Measurements from ENCODE around the gene RNF141. TPM values are rescaled to one million over a fixed set of nuclear protein-coding genes. Genes with fewer than 3 reads are reported as not detected.

RNF141 gene
- polyA plus RNA-seq, 2 donors = 19.6 to 32.6 TPM

DNA sequence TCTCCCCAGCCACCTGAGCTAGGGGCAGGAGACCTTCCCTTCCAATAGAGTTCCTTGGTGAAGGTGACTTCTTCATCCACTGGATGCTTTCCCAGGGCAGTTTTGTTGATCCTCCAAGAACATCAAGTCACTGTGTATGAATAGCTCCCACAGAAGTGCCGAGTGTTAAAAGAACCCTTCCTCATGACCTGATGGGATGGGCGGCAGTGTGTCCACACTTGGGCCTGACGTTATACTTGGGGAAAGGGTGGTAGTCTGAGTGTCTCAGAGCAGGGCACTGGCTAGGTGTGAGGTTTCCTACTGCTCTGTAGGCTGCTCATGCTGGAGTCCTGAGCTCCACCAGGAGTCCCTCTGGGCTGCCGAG, 35.0 kb upstream of the RNF141 start:
- Histone ChIP-seq H3K36me3 (ENCODE audit: control insufficient read depth in 2 of 2, insufficient read depth in 2 of 2, low read length in 1 of 2) (no peaks in the 10 kb centered on the region), H3K27me3 (ENCODE audit: control insufficient read depth in 1 of 2, insufficient read depth in 2 of 2, low read length in 2 of 2) (no peaks in the 10 kb centered on the region), H3K9me3 (ENCODE audit: control insufficient read depth in 2 of 2, insufficient read depth in 1 of 2, low read depth in 1 of 2, low read length in 1 of 2) (no peaks in the 10 kb centered on the region), H3K4me1 (ENCODE audit: control insufficient read depth in 2 of 2, insufficient read depth in 2 of 2, low read length in 1 of 2) (peaks cover 0 to 2% of the 10 kb centered on the region in 2 donors), H3K4me3 (ENCODE audit: low read depth in 1 of 2, low read length in 2 of 2) (no peak overlapping the region), H3K27ac (ENCODE audit: low read depth in 2 of 2, low read length in 1 of 2) (no peak overlapping the region)
- 87 to 91% methylated on average over 4 of the region's 4 CpGs for WGBS, 2 donors

DNA sequence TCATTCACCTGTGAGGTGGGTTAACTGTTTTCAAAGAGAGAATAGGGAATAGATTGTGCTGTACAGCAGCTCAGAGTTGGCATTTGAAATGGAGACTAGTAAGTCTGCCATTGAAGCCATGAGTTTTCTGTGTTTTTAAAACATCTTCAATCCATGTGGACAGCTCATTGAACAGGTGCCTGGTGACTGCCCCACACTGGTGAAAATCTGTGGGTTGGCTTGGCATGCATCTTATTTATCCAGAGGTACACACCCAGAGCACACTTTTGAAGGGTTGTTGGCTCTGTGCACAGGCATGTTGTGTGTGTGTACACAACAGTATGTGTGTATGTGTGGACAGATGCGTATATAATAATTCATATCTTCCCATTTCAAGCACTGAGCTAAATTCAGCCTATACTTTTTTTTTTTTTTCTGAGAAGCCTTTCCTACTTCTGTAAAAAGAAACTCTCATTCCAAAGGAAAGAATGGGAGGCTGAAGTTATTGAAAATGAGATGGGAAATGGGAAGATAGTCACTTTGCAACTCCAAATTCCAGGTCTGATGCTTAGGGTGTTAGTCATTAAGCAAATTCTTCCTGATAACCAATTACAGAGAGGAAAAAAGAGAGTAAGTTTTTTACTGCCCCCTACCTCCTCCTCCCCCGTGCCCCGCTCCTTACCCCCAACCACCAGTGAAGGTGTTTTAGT, 34.5 kb upstream of the RNF141 start:
- Histone ChIP-seq H3K36me3 (ENCODE audit: control insufficient read depth in 2 of 2, insufficient read depth in 2 of 2, low read length in 1 of 2) (no peaks in the 10 kb centered on the region), H3K4me3 (ENCODE audit: low read depth in 1 of 2, low read length in 2 of 2) (no peak overlapping the region), H3K9me3 (ENCODE audit: control insufficient read depth in 2 of 2, insufficient read depth in 1 of 2, low read depth in 1 of 2, low read length in 1 of 2) (no peaks in the 10 kb centered on the region), H3K27ac (ENCODE audit: low read depth in 2 of 2, low read length in 1 of 2) (no peak overlapping the region), H3K27me3 (ENCODE audit: control insufficient read depth in 1 of 2, insufficient read depth in 2 of 2, low read length in 2 of 2) (no peaks in the 10 kb centered on the region), H3K4me1 (ENCODE audit: control insufficient read depth in 2 of 2, insufficient read depth in 2 of 2, low read length in 1 of 2) (peaks cover 0 to 2% of the 10 kb centered on the region in 2 donors)
- 86 to 100% methylated on average over 3 of the region's 3 CpGs for WGBS, 2 donors

DNA sequence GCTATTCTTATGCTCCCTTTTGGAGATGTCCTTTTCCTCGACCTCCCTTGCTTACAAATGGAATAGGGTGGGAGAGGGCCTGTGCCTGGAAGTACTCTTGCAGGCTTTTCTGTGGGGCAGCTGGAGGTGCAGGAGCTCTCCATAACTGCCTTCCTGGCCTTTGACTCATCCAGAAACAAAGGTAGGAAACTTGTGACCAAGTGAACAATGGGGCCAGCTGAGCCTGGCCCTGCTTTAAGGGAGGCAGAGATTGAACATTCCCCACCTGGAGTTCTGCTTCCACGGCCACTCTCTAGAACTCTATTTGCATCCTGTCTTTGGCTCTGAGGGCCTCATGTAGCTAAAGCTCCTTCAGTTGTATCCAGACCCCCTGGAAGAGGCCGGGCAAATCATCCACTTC, 32.6 kb upstream of the RNF141 start:
- Histone ChIP-seq H3K27ac (ENCODE audit: low read depth in 2 of 2, low read length in 1 of 2) (no peak overlapping the region), H3K27me3 (ENCODE audit: control insufficient read depth in 1 of 2, insufficient read depth in 2 of 2, low read length in 2 of 2) (no peaks in the 10 kb centered on the region), H3K9me3 (ENCODE audit: control insufficient read depth in 2 of 2, insufficient read depth in 1 of 2, low read depth in 1 of 2, low read length in 1 of 2) (no peaks in the 10 kb centered on the region), H3K36me3 (ENCODE audit: control insufficient read depth in 2 of 2, insufficient read depth in 2 of 2, low read length in 1 of 2) (no peaks in the 10 kb centered on the region), H3K4me3 (ENCODE audit: low read depth in 1 of 2, low read length in 2 of 2) (no peak overlapping the region), H3K4me1 (ENCODE audit: control insufficient read depth in 2 of 2, insufficient read depth in 2 of 2, low read length in 1 of 2) (no peaks in the 10 kb centered on the region)
- WGBS, 2 donors = 78 to 83% methylated on average over 3 of the region's 3 CpGs

DNA sequence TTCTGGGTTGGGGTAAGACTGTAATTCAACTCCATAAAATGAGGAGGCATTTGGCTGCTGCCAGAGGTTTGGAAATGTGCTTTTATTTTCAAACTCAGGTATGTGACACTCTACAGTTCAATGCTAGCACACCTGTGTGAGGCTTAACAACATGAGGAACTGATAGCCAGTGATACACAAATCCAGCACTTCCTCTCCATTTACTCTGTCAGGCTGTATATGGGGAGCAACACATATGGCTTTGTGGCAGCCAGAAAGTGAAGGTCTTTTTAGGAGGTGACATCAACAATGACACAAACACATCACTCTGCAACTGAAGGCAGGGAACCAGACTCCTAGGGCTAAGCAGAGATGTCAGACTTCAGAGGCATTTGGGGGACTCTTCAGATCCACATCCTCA, 32.0 kb upstream of the RNF141 start:
- Histone ChIP-seq H3K9me3 (ENCODE audit: control insufficient read depth in 2 of 2, insufficient read depth in 1 of 2, low read depth in 1 of 2, low read length in 1 of 2) (no peaks in the 10 kb centered on the region), H3K4me3 (ENCODE audit: low read depth in 1 of 2, low read length in 2 of 2) (no peak overlapping the region), H3K27me3 (ENCODE audit: control insufficient read depth in 1 of 2, insufficient read depth in 2 of 2, low read length in 2 of 2) (no peaks in the 10 kb centered on the region), H3K27ac (ENCODE audit: low read depth in 2 of 2, low read length in 1 of 2) (no peak overlapping the region), H3K36me3 (ENCODE audit: control insufficient read depth in 2 of 2, insufficient read depth in 2 of 2, low read length in 1 of 2) (no peaks in the 10 kb centered on the region), H3K4me1 (ENCODE audit: control insufficient read depth in 2 of 2, insufficient read depth in 2 of 2, low read length in 1 of 2) (no peaks in the 10 kb centered on the region)

DNA sequence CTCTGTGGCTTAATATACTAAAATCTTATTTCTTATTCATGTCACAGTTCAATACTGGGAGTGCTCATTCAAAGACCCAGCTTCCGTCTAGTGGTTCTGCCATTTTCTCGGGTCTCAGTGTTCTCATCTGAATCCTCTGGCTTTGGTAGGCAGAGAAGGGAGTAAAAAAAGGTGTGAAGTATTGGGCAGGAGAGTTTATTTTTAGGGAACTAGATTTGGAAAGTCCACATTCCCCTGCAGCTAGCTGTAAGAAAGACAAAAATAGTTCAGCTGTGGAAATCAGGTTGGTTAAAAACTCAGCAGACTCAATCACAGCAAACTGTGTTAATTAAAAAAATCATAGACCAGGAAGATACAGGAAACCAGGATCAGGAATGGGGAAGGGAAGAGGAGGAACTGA, 31.5 kb upstream of the RNF141 start:
- WGBS, 2 donors = 89 to 94% methylated on average over 2 of the region's 2 CpGs
- no peaks in the 10 kb centered on the region for H3K9me3 ChIP-seq (ENCODE audit: control insufficient read depth in 2 of 2, insufficient read depth in 1 of 2, low read depth in 1 of 2, low read length in 1 of 2)
- no peak overlapping the region for H3K27ac ChIP-seq (ENCODE audit: low read depth in 2 of 2, low read length in 1 of 2)
- H3K4me3 ChIP-seq (ENCODE audit: low read depth in 1 of 2, low read length in 2 of 2) = no peak overlapping the region
- H3K36me3 ChIP-seq (ENCODE audit: control insufficient read depth in 2 of 2, insufficient read depth in 2 of 2, low read length in 1 of 2) = no peaks in the 10 kb centered on the region
- no peaks in the 10 kb centered on the region for H3K27me3 ChIP-seq (ENCODE audit: control insufficient read depth in 1 of 2, insufficient read depth in 2 of 2, low read length in 2 of 2)
- no peaks in the 10 kb centered on the region for H3K4me1 ChIP-seq (ENCODE audit: control insufficient read depth in 2 of 2, insufficient read depth in 2 of 2, low read length in 1 of 2)

DNA sequence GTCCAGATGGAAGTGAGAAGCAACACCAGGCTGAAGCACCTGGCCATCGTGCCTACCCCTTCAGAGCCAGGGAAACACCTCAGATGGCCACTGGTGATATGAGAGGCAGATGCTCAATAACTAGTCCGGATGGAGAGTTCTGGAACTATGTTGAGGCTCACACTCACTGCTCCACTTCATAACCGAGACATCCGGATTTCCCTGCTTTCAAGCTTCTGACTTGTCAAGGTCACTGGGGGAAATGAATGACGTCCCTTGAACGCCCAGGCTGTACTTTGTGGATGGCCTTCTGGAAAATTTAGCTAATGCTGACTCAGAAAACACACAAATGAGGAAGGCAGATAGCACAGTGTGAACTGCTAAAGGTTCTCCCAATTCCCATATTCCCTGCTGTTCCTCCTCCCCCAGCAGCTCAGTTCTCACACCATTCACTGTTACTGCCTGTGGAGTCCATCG, 27.5 kb upstream of the RNF141 start, which contains the start of gene LYVE1:
LYVE1 (minus strand) TSS at position 180 of the 456 bp plus-strand sequence; CDS start at position 47, 133 bp downstream.
- Histone ChIP-seq H3K36me3 (ENCODE audit: control insufficient read depth in 2 of 2, insufficient read depth in 2 of 2, low read length in 1 of 2) (no peaks in the 10 kb centered on the region), H3K27me3 (ENCODE audit: control insufficient read depth in 1 of 2, insufficient read depth in 2 of 2, low read length in 2 of 2) (no peaks in the 10 kb centered on the region), H3K4me3 (ENCODE audit: low read depth in 1 of 2, low read length in 2 of 2) (no peak within 1 kb of the TSS), H3K9me3 (ENCODE audit: control insufficient read depth in 2 of 2, insufficient read depth in 1 of 2, low read depth in 1 of 2, low read length in 1 of 2) (no peaks in the 10 kb centered on the region), H3K27ac (ENCODE audit: low read depth in 2 of 2, low read length in 1 of 2) (no peak within 1 kb of the TSS), H3K4me1 (ENCODE audit: control insufficient read depth in 2 of 2, insufficient read depth in 2 of 2, low read length in 1 of 2) (no peaks in the 10 kb centered on the region)
- 64% methylated on average over 7 of the region's 7 CpGs for WGBS, 2 donors

DNA sequence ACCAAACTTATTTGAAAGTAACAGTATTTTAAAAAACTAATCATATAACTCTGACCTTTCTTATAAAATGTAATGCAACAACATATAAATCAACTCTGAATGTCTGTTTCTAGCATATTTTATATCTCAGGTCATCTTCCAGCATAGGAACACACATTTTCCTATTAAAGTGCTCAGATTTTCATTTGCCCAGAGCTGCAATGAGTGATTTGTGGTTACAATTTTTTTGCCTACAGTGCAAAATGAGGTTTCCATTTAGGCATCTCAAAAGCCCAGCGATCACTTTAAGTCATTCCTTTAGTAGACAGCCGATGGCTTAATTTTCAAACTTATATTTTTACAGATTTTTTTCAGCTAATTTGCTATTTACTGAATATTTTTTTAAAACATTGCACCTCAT, 26.5 kb upstream of the RNF141 start:
- H3K4me1 ChIP-seq (ENCODE audit: control insufficient read depth in 2 of 2, insufficient read depth in 2 of 2, low read length in 1 of 2) = no peaks in the 10 kb centered on the region
- H3K27ac ChIP-seq (ENCODE audit: low read depth in 2 of 2, low read length in 1 of 2) = no peak overlapping the region
- H3K27me3 ChIP-seq (ENCODE audit: control insufficient read depth in 1 of 2, insufficient read depth in 2 of 2, low read length in 2 of 2) = no peaks in the 10 kb centered on the region
- WGBS, 2 donors = 92 to 94% methylated on average over 2 of the region's 2 CpGs
- H3K9me3 ChIP-seq (ENCODE audit: control insufficient read depth in 2 of 2, insufficient read depth in 1 of 2, low read depth in 1 of 2, low read length in 1 of 2) = no peaks in the 10 kb centered on the region
- H3K36me3 ChIP-seq (ENCODE audit: control insufficient read depth in 2 of 2, insufficient read depth in 2 of 2, low read length in 1 of 2) = no peaks in the 10 kb centered on the region
- no peak overlapping the region for H3K4me3 ChIP-seq (ENCODE audit: low read depth in 1 of 2, low read length in 2 of 2)

DNA sequence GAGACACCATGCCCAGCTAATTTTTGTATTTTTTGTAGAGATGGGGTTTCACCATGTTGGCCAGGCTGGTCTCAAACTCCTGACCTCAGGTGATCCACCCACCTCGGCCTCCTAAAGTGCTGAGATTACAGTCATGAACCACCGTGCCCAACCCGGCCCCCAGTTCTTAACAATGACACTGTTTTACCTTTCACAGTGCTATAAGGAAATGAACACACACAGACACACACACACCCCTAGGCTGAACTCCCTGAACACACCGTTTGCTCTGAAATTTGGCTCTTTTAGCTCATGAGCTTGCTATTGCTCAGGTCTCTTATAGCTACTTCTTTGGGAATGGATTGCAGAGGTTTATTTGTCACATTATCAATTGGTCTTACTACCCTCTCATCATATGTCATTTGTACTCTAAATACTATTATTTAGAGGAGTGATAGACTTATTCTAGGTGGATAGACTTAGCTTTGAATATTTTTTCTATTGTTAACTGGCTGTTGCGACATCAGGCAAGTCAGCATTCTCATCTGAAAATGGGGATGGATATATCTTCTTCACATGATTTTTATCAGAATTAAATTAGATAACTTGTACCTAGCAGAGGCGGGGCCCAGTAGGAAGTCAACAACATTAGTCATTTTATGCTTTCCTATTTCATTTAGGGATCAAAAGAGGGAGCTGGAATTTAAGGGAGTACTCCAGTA, 25.4 kb upstream of the RNF141 start:
- H3K4me3 ChIP-seq (ENCODE audit: low read depth in 1 of 2, low read length in 2 of 2) = no peak overlapping the region
- H3K27me3 ChIP-seq (ENCODE audit: control insufficient read depth in 1 of 2, insufficient read depth in 2 of 2, low read length in 2 of 2) = no peaks in the 10 kb centered on the region
- no peak overlapping the region for H3K27ac ChIP-seq (ENCODE audit: low read depth in 2 of 2, low read length in 1 of 2)
- no peaks in the 10 kb centered on the region for H3K36me3 ChIP-seq (ENCODE audit: control insufficient read depth in 2 of 2, insufficient read depth in 2 of 2, low read length in 1 of 2)
- WGBS, 2 donors = 80 to 82% methylated on average over 6 of the region's 6 CpGs
- no peaks in the 10 kb centered on the region for H3K4me1 ChIP-seq (ENCODE audit: control insufficient read depth in 2 of 2, insufficient read depth in 2 of 2, low read length in 1 of 2)
- no peaks in the 10 kb centered on the region for H3K9me3 ChIP-seq (ENCODE audit: control insufficient read depth in 2 of 2, insufficient read depth in 1 of 2, low read depth in 1 of 2, low read length in 1 of 2)

DNA sequence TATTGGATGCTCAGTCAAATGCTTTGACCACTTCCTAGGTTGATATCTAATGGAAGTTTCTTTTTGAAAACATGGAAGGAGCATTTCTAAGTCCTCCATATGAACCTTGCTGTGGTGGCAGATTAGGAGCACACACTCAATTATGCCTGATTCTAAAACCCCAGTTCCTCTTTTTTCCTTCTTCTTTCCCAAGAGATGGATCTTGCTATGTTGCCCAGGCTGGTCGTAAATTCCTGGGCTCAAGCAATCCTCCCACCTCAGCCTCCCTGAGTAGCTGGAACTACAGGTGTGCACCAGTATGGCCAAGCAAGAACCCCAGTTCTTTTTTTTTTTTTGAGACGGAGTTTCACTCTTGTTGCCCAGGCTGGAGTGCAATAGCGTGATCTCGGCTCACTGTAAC, 24.5 kb upstream of the RNF141 start:
- H3K4me3 ChIP-seq (ENCODE audit: low read depth in 1 of 2, low read length in 2 of 2) = no peak overlapping the region
- H3K9me3 ChIP-seq (ENCODE audit: control insufficient read depth in 2 of 2, insufficient read depth in 1 of 2, low read depth in 1 of 2, low read length in 1 of 2) = no peaks in the 10 kb centered on the region
- H3K36me3 ChIP-seq (ENCODE audit: control insufficient read depth in 2 of 2, insufficient read depth in 2 of 2, low read length in 1 of 2) = no peaks in the 10 kb centered on the region
- H3K27ac ChIP-seq (ENCODE audit: low read depth in 2 of 2, low read length in 1 of 2) = no peak overlapping the region
- no peaks in the 10 kb centered on the region for H3K27me3 ChIP-seq (ENCODE audit: control insufficient read depth in 1 of 2, insufficient read depth in 2 of 2, low read length in 2 of 2)
- no peaks in the 10 kb centered on the region for H3K4me1 ChIP-seq (ENCODE audit: control insufficient read depth in 2 of 2, insufficient read depth in 2 of 2, low read length in 1 of 2)
- 96 to 99% methylated on average over 4 of the region's 4 CpGs for WGBS, 2 donors

Data from esophagus (tissue), 2 donors.